ENCODE results near the gene TIAM1.

The TIAM1 gene

GRCh38 chr21:31351960-31352359 is 7.9 kb upstream of the TIAM1 start:
- no peak for DNase-seq

DNA sequence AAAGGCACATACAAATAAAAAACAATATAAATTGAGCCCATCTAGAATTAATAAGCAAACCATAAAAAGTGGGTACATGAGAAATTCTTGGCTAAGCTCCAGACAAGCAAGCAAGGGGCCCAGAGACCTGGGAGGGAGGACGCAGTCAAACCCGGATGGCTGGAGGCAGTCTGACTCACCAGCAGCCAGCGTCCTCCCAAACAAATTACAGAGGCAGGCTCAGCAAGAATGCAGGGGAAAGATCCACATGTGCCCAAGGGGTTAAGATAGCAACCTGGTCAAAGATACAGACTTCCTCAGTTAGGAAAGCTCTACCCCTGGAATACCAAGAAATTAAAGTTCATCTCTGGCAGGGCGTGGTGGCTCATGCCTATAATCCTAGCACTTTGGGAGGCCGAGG is 7.4 kb upstream of the TIAM1 start:
- DNase-seq, result no peak

- DNase-seq, result no peak
Observed at GRCh38 chr21:31349208-31349607, 5.1 kb upstream of the TIAM1 start.

- DNase-seq, result no peak
Observed at GRCh38 chr21:31348188-31348587, 4.1 kb upstream of the TIAM1 start.

- no peak for DNase-seq
Observed at GRCh38 chr21:31347435-31348032, 3.5 kb upstream of the TIAM1 start.

DNA sequence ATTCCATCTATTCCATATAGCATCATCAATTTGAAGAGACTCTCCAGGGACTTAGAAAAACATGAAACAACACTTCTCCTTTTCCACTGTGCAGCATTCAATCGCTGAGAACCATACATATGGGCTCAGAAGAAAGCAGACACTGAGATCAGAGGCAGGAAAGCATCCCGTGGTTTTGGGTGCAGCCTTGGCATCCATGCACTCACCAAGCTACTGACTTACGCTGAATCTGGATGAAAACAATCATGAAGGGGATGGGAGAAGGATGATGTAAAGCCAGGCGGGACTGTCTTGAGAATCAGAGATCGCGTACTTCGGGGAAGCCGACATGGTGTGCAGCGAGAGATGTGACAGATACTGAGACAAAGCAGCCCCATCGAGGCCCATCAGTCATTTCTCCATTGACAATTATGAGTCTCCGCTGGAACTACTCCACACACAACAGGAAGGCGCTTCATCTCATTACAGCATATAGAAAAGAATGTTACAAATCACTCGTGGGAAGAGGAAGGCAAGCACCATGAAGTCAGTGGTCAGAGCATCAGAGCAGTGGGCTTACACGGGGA is 2.3 kb upstream of the TIAM1 start:
- no peak for DNase-seq

- DNase-seq, result no peak
Observed at GRCh38 chr21:31345136-31345535, 1.1 kb upstream of the TIAM1 start.

- DNase-seq, result no peak
Observed at GRCh38 chr21:31343030-31343510, 991 bp downstream of the TIAM1 start.

- DNase-seq, result no peak
Observed at GRCh38 chr21:31342348-31342747, 1.7 kb downstream of the TIAM1 start.

DNA sequence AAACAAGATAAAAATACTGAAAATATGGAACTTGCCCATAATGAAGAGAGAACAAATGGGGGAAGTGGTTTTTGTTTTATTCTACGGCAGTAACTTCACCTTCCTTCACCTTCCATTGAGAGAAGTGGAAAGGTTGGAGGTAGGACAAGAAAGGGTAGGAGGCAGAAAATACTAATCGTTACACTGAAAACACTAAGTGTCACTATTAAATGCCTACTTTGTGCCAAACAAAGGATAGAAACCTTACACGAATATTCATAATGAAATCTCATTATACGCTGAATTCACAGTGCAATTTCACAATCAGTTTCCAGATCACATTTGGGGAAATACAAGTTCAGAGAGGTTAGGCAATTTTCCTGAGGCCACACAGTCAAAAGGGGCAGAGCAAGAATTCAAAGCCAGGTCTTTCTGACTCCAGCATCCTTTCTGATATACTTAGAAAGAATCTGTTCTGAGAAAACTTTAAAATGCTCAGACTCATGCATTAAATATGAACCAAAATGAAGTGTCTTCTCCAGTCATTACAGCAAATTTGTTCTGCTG is 3.0 kb downstream of the TIAM1 start:
- DNase-seq, result no peak

GRCh38 chr21:31340514-31340913 is 3.5 kb downstream of the TIAM1 start:
- DNase-seq, result no peak

DNA sequence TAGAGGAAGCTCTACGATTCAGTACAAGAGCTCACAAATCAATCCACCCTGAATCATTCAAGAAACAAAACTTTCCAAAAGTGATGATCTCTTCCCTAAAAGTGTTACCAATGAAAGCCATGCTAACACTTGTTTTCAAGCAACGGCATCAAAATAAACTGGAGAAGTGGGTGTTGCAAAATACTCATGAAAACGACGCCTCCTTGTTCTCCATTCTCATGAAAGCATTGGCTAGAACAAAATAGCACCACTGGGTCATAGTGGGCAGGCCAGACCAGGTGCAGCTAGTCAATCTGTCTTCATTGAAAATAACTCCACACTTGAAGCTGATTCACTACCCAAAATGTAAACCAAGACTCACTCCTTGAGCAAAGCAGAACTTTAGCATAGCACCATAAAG is 4.3 kb downstream of the TIAM1 start:
- DNase-seq, result no peak

DNA sequence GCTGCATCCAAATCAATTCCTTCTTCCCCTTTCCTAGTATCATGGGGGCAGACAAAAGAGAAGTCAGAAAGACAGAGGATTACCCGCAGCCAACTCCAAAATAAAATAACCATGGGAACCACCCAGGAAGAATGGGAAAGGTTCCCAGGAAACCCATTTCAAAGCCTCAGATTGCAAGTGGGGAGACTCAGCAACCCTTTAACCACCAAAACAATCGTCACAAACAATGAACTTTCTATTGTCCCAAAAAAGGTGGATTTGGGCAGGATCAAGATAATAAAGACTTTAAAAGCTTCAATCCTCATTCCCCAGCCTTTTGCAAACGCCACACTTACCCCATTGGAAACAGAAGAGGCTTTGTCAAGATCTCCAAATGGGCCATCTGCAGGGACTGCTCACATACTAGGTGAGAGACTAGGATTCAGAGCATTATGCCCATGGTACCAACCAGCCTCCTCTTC is 5.1 kb downstream of the TIAM1 start:
- no peak for DNase-seq

DNA sequence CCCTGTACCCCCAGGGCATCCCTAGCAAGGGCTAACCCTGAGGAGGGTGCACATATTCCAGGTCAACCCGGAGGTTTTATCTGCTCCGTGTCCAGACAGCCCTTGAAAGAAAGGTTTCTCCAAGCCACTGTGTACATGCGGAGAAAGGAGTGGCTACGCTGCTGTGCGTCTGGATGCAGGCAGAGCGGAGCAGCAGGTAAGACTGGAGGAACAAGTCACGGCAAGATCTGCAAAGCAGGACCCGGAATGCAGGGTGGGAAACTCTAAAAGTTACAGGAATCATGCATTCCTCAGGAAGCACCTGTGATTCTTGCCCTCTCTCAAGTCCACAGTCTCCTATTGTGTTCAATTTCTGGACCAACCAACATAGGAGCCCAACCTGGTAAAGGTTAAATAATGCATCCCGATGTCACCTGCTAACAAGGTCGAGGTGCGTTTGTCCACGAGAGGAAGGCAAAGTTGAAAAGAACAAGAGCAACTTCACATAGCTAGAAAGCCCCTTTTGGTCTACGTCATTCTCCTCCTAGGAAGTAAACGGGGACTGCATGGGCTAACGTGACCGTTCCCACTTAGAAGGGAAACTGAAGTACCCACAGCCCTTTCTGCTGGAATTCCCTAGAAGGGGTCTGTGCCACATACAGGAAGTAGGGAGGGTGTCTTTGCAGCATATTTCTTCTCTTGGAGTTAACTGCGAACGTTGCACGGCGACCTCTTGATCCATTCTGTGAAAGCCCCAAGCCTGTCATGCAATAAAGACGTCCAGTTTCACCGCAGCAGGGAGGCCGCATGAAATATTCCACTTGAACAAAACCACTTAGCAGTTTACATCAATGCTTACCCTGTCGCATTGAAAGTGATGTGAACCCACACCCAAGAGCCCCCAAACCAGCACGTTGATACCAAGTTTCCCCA is 5.8 kb downstream of the TIAM1 start:
- no peak for DNase-seq

DNA sequence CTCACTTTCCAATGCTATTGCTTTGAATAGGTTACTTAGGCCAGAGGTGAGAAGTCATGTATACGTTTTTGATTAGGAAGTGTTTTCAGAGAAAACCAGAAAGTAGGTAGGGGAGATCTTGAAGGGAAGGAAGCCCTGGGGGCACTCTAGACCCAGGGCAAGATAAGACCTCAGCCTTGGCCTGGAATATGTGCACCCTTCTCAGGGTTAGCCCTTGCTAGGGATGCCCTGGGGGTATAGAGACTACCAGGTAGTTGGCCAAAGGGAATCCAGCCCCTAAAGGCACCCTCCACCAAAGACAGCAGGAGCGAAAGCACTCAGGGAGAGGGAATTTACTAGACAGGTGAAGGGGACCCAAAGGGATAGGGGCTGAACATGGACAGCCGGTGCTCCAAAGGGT is 7.0 kb downstream of the TIAM1 start:
- DNase-seq, result no peak

- DNase-seq, result no peak
Observed at GRCh38 chr21:31336739-31337040, 7.4 kb downstream of the TIAM1 start.

GRCh38 chr21:31335957-31336738 is 7.9 kb downstream of the TIAM1 start:
- DNase-seq, result no peak

DNA sequence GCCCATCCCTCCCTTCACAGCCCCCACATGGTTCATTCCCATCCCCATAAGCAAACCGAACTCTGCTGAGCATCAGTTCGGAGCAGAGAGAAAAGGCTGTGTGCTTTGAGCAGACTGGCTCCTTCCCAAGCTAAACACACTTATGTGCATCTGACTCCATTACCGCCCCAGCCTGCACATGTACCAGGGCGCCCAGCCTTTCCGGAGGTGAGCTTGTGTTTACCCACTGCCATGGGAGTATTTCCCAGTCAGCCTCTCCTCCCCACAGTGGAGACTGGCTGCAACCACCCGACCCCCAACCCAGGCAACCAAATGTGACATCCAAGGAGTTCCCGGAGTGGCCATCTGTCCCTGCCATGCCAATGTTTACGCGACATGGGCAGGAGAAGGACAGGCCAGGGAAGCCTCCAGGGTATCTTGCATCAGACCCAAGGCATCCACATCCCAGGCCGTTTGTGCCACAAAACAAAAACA is 9.4 kb downstream of the TIAM1 start:
- no peak for DNase-seq

- no peak for DNase-seq
Observed at GRCh38 chr21:31332525-31332924, 11.5 kb downstream of the TIAM1 start.

- DNase-seq, result no peak
Observed at GRCh38 chr21:31331231-31331630, 12.8 kb downstream of the TIAM1 start.

DNA sequence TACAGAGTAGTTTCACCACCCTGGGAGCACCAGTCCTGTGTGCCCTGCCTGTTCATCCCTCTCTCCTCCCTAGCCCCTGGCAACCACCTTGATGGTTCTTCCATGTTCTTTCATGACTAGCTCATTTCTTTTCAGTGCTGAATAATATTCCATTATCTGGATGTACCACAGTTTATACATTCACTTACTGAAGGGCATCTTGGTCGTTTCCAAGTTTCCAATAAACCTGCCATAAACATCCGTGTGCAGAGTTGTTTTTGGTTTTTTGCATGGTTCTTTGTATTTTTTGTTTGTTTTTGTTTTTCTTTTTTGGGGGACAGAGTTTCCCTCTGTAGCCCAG is 13.9 kb downstream of the TIAM1 start:
- no peak for DNase-seq

GRCh38 chr21:31329456-31330143 is 14.5 kb downstream of the TIAM1 start:
- no peak for DNase-seq

Data from DMS79 treated with DMSO at 0.1 percent for 48 hours (cell line).